HTR-8/SVneo (cell line): ENCODE measurements around the gene RAP1GAP.

ENCODE experiments used
- DNase-seq: peaks from one replicate; pipeline ENCODE4 v3.0.0; 2011; ENCODE audit warnings: low spot score, mixed read lengths; ENCODE audit not compliant: insufficient read length
- FAIRE-seq: peaks from 2 replicates; lab custom pipeline; 2011; peaks lifted over from hg19 to GRCh38; lab: Jason Lieb, UNC

The RAP1GAP gene

GRCh38 chr1:21648352-21648730, 20.8 kb downstream of the RAP1GAP start:
- no peak for FAIRE-seq

GRCh38 chr1:21647431-21648351, 21.5 kb downstream of the RAP1GAP start:
- peak; percentile 34 for DNase-seq
- FAIRE-seq, result peak; percentile 9

More at GRCh38 chr1:21648352-21648730, 20.8 kb downstream of the RAP1GAP start:
- no peak for DNase-seq

DNA sequence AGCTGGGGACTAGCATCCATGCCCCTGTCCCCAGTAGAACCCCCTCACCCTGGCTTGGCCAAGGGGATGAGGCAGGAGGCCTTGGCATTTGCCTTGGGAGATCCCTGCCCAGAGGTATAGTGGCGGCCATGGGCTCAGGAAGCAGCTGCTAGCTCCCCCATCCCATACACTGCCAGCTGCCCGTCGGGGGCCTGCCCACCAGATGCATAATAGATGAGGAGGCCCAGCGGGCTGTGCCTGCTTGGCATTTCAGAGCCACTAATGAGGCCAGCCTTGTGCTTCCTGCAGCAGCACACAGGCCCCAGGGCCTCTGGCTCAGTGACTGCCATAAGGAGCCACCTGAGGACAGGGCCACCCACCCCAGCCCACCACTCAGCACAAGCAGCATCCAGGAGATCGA, 23.6 kb downstream of the RAP1GAP start:
- DNase-seq, result no peak
- FAIRE-seq, result no peak

DNA sequence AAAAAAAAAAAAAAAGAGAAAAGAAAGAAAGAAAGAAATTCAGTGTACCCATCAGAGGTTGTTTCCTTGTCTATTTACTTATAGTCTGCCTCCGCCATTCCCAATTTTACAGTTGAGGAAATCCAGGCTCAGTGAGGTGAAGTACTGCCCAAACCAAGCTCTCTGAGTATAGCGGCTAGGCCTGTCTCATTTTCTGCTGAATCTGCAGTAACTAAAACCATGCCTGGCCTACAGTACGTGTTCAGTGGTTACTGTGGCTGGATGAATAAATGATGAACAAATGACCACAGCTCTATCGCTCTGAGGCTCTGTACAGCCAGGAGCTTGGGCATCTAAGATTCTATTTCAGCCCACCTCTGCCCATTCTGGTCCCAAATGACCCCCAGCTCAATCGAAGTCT, 24.3 kb downstream of the RAP1GAP start:
- DNase-seq, result no peak
- FAIRE-seq, result no peak

DNA sequence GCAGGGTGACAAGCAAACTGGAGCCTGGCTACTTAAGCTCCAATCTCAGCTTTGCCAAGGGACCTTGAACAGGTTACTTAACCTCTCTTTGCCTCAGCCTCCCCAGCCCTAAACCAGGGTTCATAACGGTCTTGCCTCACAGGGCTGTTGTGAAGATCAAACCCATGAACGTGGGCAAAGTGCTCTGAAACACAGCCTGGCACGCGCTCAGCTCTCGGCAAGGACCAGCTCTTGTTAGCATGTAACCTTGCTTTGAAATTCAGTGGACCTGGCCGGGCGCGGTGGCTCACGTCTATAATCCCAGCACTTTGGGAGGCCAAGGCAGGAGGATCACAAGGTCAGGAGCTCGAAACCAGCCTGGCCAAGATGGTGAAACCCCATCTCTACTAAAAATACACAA, 24.8 kb downstream of the RAP1GAP start:
- FAIRE-seq (no peak), DNase-seq (no peak)

DNA sequence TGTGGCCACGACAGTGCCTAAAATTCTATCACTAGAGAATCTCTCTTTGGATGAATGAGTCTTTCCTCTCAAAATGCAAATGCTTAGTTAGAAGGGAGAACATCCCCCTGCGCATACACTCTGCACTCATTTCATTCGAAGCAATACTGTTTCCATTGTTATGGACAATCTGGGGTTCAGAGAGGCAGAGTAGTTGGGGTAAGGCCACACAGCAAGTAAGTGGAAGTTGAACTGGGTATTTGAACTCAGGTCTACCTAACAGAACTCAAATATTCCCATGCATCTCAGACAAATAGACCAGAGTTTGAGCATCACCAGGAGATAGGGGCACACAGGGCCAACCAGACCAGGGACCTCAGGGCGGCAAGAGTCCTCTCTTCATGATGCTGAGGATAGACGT, 25.5 kb downstream of the RAP1GAP start:
- no peak for FAIRE-seq
- no peak for DNase-seq

- DNase-seq (no peak), FAIRE-seq (no peak)
Observed at GRCh38 chr1:21641967-21642739, 27.0 kb downstream of the RAP1GAP start.

- DNase-seq, result no peak
- no peak for FAIRE-seq
Observed at GRCh38 chr1:21641537-21641936, 27.6 kb downstream of the RAP1GAP start.

GRCh38 chr1:21641076-21641475, 28.1 kb downstream of the RAP1GAP start:
- FAIRE-seq (no peak), DNase-seq (no peak)

GRCh38 chr1:21640653-21641052, 28.5 kb downstream of the RAP1GAP start:
- no peak for FAIRE-seq
- DNase-seq, result no peak

- no peak for FAIRE-seq
- DNase-seq, result no peak
Observed at GRCh38 chr1:21639594-21640041, 29.5 kb downstream of the RAP1GAP start.

DNA sequence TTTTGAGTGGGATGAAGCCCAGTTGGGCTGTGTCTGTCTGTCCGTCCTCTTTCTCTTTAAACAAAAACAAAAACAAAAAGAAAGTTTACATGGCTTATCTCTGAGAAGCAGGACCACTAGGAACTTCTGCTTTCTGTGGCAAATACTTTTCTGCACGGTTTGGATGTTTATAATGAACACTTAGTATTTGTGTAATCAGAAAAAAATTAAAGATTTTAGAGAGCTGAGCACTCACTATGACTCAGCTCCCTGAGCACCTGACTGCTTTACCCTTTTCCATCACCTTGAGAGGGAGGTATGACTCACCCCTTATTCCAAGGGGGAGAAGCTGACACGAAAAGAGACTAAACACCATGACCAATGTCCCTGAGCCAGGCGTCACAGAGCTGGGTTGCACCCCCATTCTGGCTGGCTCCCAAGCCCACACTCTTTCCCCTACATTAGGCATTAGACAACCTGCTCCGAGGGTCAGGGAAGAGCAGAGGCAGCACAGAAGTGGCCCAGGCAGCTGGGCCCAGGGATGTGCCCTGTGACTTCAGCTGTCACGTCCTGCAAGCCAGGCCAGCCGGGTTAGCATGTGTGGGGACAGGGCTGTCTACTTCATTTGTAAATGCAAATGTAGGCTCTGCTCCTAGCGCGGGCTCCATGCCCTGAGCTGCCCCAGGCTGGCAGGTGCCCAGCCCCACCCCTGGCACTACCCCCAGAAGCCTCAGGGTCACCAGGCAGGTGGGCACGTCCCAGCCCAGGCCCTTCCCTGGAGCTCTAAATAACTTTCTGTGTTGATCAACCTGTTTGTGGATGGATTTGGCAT, 30.4 kb downstream of the RAP1GAP start:
- FAIRE-seq (no peak), DNase-seq (peak; percentile 48)

- FAIRE-seq (no peak), DNase-seq (no peak)
Observed at GRCh38 chr1:21637514-21637913, 31.6 kb downstream of the RAP1GAP start.

DNA sequence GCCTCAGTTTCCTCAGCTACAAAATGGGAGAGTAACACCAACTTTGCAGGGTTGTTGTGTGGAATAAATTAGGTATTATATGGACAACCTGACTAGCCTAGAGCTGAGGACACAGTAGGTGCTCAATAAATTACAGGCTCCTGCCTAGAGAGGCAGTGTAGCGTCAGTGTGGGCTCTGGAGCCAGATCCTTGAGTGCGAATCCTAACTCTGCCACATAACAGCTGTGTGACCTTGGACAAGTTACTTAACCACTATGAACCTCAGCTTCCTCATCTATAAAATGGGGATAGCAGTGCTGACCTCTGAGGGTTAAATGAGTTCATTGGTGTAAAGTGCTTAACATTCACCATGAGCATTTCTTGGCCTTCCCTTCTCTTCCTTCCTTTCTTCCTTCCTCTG, 33.1 kb downstream of the RAP1GAP start:
- no peak for DNase-seq
- FAIRE-seq, result no peak

GRCh38 chr1:21634806-21635535, 34.2 kb downstream of the RAP1GAP start:
- DNase-seq, result no peak
- no peak for FAIRE-seq

GRCh38 chr1:21633992-21634805, 35.0 kb downstream of the RAP1GAP start:
- DNase-seq (no peak), FAIRE-seq (no peak)

- no peak for FAIRE-seq
- DNase-seq, result no peak
Observed at GRCh38 chr1:21633141-21633755, 35.9 kb downstream of the RAP1GAP start.
